Mesenchymal stem cell (in vitro differentiated cells and primary cell): ENCODE results near the gene LRP1B.

Experiments used
- DNase-seq: peaks from one replicate; pipeline ENCODE4 v3.0.0-alpha.2; 2013
- H2AFZ ChIP-seq: one replicate; pipeline ENCODE4 v1.6.1; 2013; ENCODE audit warnings: low read depth, mild to moderate bottlenecking, control low read depth, inconsistent platforms, low read length, moderate library complexity
- H2AK5ac ChIP-seq: 2 replicates; pipeline ENCODE4 v1.6.1; 2013; ENCODE audit warnings: low read length, moderate library complexity, mild to moderate bottlenecking, inconsistent platforms; ENCODE audit not compliant: severe bottlenecking
- H2BK120ac ChIP-seq: one replicate; pipeline ENCODE4 v1.6.1; 2013; ENCODE audit warnings: low read depth, mild to moderate bottlenecking, inconsistent platforms, low read length, moderate library complexity
- H2BK12ac ChIP-seq, 2 experiments: one replicate each; pipeline ENCODE4 v1.6.1; 2013; ENCODE audit warnings: inconsistent platforms in 2 of 2, low read length in 2 of 2, mild to moderate bottlenecking in 2 of 2, moderate library complexity in 2 of 2, control low read depth in 1 of 2
- H2BK15ac ChIP-seq: one replicate; pipeline ENCODE4 v1.6.1; 2013; ENCODE audit warnings: mild to moderate bottlenecking, low read depth, inconsistent platforms; ENCODE audit not compliant: poor library complexity, severe bottlenecking
- H2BK5ac ChIP-seq: 2 replicates; pipeline ENCODE4 v1.6.1; 2013; ENCODE audit warnings: low read depth, mild to moderate bottlenecking, low read length, control low read depth, inconsistent platforms; ENCODE audit not compliant: poor library complexity, severe bottlenecking
- H3K14ac ChIP-seq, 2 experiments: one replicate each; pipeline ENCODE4 v1.6.1; 2013; ENCODE audit warnings: inconsistent platforms in 2 of 2, low read length in 2 of 2, control low read depth in 1 of 2, mild to moderate bottlenecking in 1 of 2, moderate library complexity in 1 of 2
- H3K18ac ChIP-seq, 2 experiments: one replicate each; pipeline ENCODE4 v1.6.1; 2013; ENCODE audit warnings: inconsistent platforms in 2 of 2, low read length in 2 of 2, control low read depth in 1 of 2, low read depth in 1 of 2, mild to moderate bottlenecking in 1 of 2
- H3K23ac ChIP-seq, 2 experiments: one replicate each; pipeline ENCODE4 v1.6.1; 2013; ENCODE audit warnings: inconsistent platforms in 2 of 2, low read length in 2 of 2, mild to moderate bottlenecking in 2 of 2, moderate library complexity in 2 of 2, control low read depth in 1 of 2
- H3K27ac ChIP-seq: 2 replicates; pipeline ENCODE4 v1.5.1; 2013; ENCODE audit warnings: mild to moderate bottlenecking, moderate library complexity, low read length, control low read depth, inconsistent platforms; ENCODE audit not compliant: poor library complexity, severe bottlenecking
- H3K27me3 ChIP-seq, 2 experiments: 2 replicates each; pipeline versions ENCODE4 v1.6.1 to v1.7.0; 2013; ENCODE audit warnings: low read length in 2 of 2, mild to moderate bottlenecking in 2 of 2, moderate library complexity in 2 of 2, control low read depth in 1 of 2, inconsistent platforms in 1 of 2; ENCODE audit not compliant: control insufficient read depth in 1 of 2, insufficient read depth in 1 of 2
- H3K36me3 ChIP-seq, 2 experiments: 2 replicates each; pipeline versions ENCODE4 v1.6.1 to v1.7.0; 2013; ENCODE audit warnings: low read length in 2 of 2, control low read depth in 1 of 2, inconsistent platforms in 1 of 2, low read depth in 1 of 2, mild to moderate bottlenecking in 1 of 2; ENCODE audit not compliant: insufficient read depth in 2 of 2, control insufficient read depth in 1 of 2
- H3K4ac ChIP-seq, 2 experiments: one replicate each; pipeline ENCODE4 v1.6.1; 2013; ENCODE audit warnings: inconsistent platforms in 2 of 2, low read length in 2 of 2, mild to moderate bottlenecking in 2 of 2, moderate library complexity in 2 of 2, control low read depth in 1 of 2, low read depth in 1 of 2
- H3K4me1 ChIP-seq: 2 replicates; pipeline ENCODE4 v1.6.1; 2013; ENCODE audit warnings: low read depth, low read length, control low read depth; ENCODE audit not compliant: control insufficient read depth, insufficient read depth
- H3K4me2 ChIP-seq: 2 replicates; pipeline ENCODE4 v1.6.1; 2013; ENCODE audit warnings: low read length, mild to moderate bottlenecking, inconsistent platforms; ENCODE audit not compliant: poor library complexity, severe bottlenecking
- H3K4me3 ChIP-seq, 2 experiments: 2 replicates each; pipeline versions ENCODE4 v1.5.1 to v1.7.0; 2013; ENCODE audit warnings: low read length in 2 of 2, mild to moderate bottlenecking in 2 of 2, control low read depth in 1 of 2, low read depth in 1 of 2; ENCODE audit not compliant: insufficient read depth in 1 of 2
- H3K79me1 ChIP-seq: replicated peaks from 2 replicates; pipeline ENCODE4 v1.6.1; 2013; ENCODE audit warnings: mild to moderate bottlenecking, control low read depth, low read length, inconsistent platforms; ENCODE audit not compliant: poor library complexity, severe bottlenecking
- H3K9ac ChIP-seq: 2 replicates; pipeline ENCODE4 v1.7.0; 2013; ENCODE audit warnings: mild to moderate bottlenecking, low read length, moderate library complexity
- H3K9me3 ChIP-seq: 2 replicates; pipeline ENCODE4 v1.7.0; 2013; ENCODE audit warnings: mild to moderate bottlenecking, low read length; ENCODE audit not compliant: control insufficient read depth
- H4K8ac ChIP-seq: one replicate; pipeline ENCODE4 v1.6.1; 2013; ENCODE audit warnings: inconsistent platforms, mild to moderate bottlenecking, low read length, moderate library complexity
- H4K91ac ChIP-seq: one replicate; pipeline ENCODE4 v1.6.1; 2013; ENCODE audit warnings: mild to moderate bottlenecking, low read length, inconsistent platforms
- WGBS: methylation state at CpG from one replicate; pipeline ENCODE4 v1.1.7; 2013; ENCODE audit warnings: mixed read lengths; 5-methylcytosine and 5-hydroxymethylcytosine counted together

The LRP1B gene

DNA sequence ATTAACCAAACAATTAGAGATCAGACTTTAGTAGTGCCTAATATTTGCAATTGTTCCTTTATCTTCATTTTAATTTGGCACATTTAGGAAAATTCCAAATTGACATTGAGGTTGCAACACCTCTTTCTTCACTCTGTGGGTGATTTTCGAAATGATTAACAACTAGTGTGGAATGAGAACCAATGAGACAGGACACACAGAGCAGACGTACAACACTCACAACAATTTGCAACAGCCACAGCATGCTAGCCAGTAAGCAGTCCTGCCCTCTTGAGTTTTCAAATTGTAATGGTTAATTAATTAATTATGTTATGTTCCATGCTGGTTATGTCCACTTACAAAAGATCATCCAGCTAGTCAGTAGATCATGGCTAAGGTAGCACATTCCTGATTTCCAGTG lies 339.3 kb downstream of the LRP1B start:
- H2BK5ac ChIP-seq: no peak overlapping the region
- H3K4me1 ChIP-seq: no peaks in the 10 kb centered on the region
- H3K4ac ChIP-seq: no peak overlapping the region
- no peaks in the 10 kb centered on the region for H3K9me3 ChIP-seq
- no peak overlapping the region for H2BK12ac ChIP-seq
- no peak overlapping the region for H3K14ac ChIP-seq
- no peak overlapping the region for H3K4me2 ChIP-seq
- H2AK5ac ChIP-seq: no peak overlapping the region
- no peak overlapping the region for H3K4me3 ChIP-seq
- no peak overlapping the region for H2BK15ac ChIP-seq
- H4K8ac ChIP-seq: no peak overlapping the region
- H4K91ac ChIP-seq: no peak overlapping the region
- H3K36me3 ChIP-seq: no peaks in the 10 kb centered on the region
- DNase-seq: no peak
- no peak overlapping the region for H3K27ac ChIP-seq
- H3K23ac ChIP-seq: no peak overlapping the region
- WGBS: 88% methylated on average over 2 of the region's 2 CpGs
- H2BK120ac ChIP-seq: no peak overlapping the region
- H3K27me3 ChIP-seq: no peaks in the 10 kb centered on the region
- H2AFZ ChIP-seq: no peak overlapping the region
- H3K79me1 ChIP-seq: no peaks in the 10 kb centered on the region
- H3K18ac ChIP-seq: no peak overlapping the region
- no peak overlapping the region for H3K9ac ChIP-seq

DNA sequence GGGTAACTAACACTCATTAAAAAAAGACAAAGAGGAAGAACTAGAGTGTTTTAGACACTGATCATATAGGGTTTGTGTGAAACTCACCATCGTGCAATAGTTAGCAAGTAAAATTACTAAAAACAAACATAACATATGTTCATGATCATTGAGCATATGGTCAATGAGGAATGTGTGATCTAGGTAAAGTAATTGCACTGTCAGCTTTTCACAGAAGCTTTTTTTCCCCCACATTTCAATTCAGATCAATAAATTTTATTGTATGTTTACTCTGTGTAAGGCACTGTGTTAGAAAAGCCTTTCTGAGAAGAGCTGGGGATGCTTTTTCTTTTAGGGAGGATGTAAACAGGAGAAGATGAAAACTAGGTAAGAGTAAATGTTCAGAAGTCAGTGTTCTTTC lies 348.2 kb downstream of the LRP1B start:
- no peak overlapping the region for H2AFZ ChIP-seq
- H3K4me2 ChIP-seq: no peak overlapping the region
- H4K8ac ChIP-seq: no peak overlapping the region
- no peaks in the 10 kb centered on the region for H3K79me1 ChIP-seq
- no peak overlapping the region for H4K91ac ChIP-seq
- H2AK5ac ChIP-seq: no peak overlapping the region
- H3K23ac ChIP-seq: no peak overlapping the region
- no peak overlapping the region for H3K9ac ChIP-seq
- H3K14ac ChIP-seq: no peak overlapping the region
- no peak overlapping the region for H2BK15ac ChIP-seq
- H3K4me3 ChIP-seq: no peak overlapping the region
- H3K4me1 ChIP-seq: no peaks in the 10 kb centered on the region
- H2BK12ac ChIP-seq: no peak overlapping the region
- no CpG with 5 or more reads among the region's 1 CpG for WGBS
- no peak overlapping the region for H3K18ac ChIP-seq
- H3K4ac ChIP-seq: no peak overlapping the region
- no peaks in the 10 kb centered on the region for H3K9me3 ChIP-seq
- no peaks in the 10 kb centered on the region for H3K27me3 ChIP-seq
- DNase-seq: no peak
- no peaks in the 10 kb centered on the region for H3K36me3 ChIP-seq
- no peak overlapping the region for H2BK120ac ChIP-seq
- H3K27ac ChIP-seq: no peak overlapping the region
- H2BK5ac ChIP-seq: no peak overlapping the region

DNA sequence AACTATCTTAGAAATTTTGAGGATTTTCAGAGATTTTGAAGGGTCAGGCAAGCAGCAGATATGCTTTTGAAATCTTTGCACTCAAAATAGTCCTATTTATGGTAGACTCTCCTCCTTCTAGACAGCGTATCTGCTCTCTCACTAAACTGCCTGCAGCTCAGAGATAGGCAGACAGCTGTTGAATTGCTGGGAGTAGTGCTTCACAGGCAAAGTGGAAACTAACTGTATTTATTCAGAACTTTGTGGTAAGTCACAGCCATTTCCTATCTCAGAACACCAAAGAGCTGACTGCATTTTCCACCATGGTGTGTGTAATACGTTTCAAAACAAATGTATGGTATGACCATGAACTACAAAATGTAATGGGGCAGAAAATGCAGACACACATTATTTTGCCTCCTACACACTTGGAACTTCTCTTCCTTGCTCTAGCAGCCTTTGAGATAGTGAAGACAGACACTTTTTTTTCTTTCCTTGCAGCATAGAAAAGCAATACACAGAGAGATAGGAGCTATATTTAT lies 352.4 kb downstream of the LRP1B start:
- H2BK15ac ChIP-seq: no peak overlapping the region
- no peaks in the 10 kb centered on the region for H3K27me3 ChIP-seq
- no peak overlapping the region for H3K9ac ChIP-seq
- no peaks in the 10 kb centered on the region for H3K4me1 ChIP-seq
- no peak overlapping the region for H2AFZ ChIP-seq
- no peak overlapping the region for H3K18ac ChIP-seq
- no peak overlapping the region for H3K4ac ChIP-seq
- H2AK5ac ChIP-seq: no peak overlapping the region
- H2BK5ac ChIP-seq: no peak overlapping the region
- 100% methylated on average over 1 of the region's 2 CpGs for WGBS
- DNase-seq: peak; percentile 2
- no peak overlapping the region for H3K23ac ChIP-seq
- no peaks in the 10 kb centered on the region for H3K36me3 ChIP-seq
- H4K91ac ChIP-seq: no peak overlapping the region
- H4K8ac ChIP-seq: no peak overlapping the region
- H3K14ac ChIP-seq: no peak overlapping the region
- H3K27ac ChIP-seq: no peak overlapping the region
- H2BK120ac ChIP-seq: no peak overlapping the region
- H2BK12ac ChIP-seq: no peak overlapping the region
- H3K79me1 ChIP-seq: no peaks in the 10 kb centered on the region
- H3K9me3 ChIP-seq: no peaks in the 10 kb centered on the region
- no peak overlapping the region for H3K4me3 ChIP-seq
- H3K4me2 ChIP-seq: no peak overlapping the region

DNA sequence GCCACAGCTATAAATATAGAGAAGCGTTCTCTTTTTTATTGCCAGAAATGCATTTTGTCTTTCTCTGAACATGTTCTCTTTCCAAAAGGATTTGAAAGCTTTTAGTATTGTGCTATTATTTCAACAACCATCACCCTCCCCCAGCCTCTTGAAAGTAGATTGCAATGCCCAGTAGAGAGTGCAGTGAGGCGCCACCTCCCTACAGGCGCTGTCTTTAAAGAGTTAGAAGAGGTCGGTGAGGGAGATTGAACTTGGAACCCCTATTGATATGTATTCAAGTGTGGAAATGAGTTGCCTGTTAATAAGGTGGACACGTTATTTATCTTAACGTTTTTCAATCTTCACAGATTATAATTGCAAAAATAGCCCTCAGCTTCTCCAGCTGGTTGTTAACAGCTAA lies 360.3 kb downstream of the LRP1B start:
- H3K18ac ChIP-seq: no peak overlapping the region
- WGBS: no CpG with 5 or more reads among the region's 6 CpGs
- no peak overlapping the region for H3K9ac ChIP-seq

More for the DNA sequence above, 360.3 kb downstream of the LRP1B start:
- H3K79me1 ChIP-seq: no peaks in the 10 kb centered on the region
- DNase-seq: no peak
- no peak overlapping the region for H2AFZ ChIP-seq
- H2BK15ac ChIP-seq: no peak overlapping the region
- H2BK5ac ChIP-seq: no peak overlapping the region
- no peak overlapping the region for H3K4me2 ChIP-seq
- H3K4me1 ChIP-seq: no peaks in the 10 kb centered on the region
- H4K8ac ChIP-seq: no peak overlapping the region
- no peaks in the 10 kb centered on the region for H3K36me3 ChIP-seq
- no peaks in the 10 kb centered on the region for H3K27me3 ChIP-seq
- no peak overlapping the region for H3K27ac ChIP-seq
- no peak overlapping the region for H3K14ac ChIP-seq
- no peak overlapping the region for H4K91ac ChIP-seq
- no peak overlapping the region for H3K4ac ChIP-seq
- no peak overlapping the region for H2BK120ac ChIP-seq
- no peak overlapping the region for H2AK5ac ChIP-seq
- no peak overlapping the region for H3K23ac ChIP-seq
- no peaks in the 10 kb centered on the region for H3K9me3 ChIP-seq
- H3K4me3 ChIP-seq: no peak overlapping the region
- no peak overlapping the region for H2BK12ac ChIP-seq
